Left renal pelvis (tissue), 4 donors: ENCODE data around the gene MCAT. TPM values are rescaled to one million over a fixed set of nuclear protein-coding genes. Genes with fewer than 3 reads are reported as not detected.

Experiments used
- DNase-seq, 4 donors: peaks; one replicate each; pipeline ENCODE4 v3.0.0-alpha.2; 2013; ENCODE audit warnings: low read depth in 4 of 4, low spot score in 3 of 4
- polyA plus RNA-seq, 4 donors: library from polyadenylated mRNA; unstranded; fragments of 120-200 nt; gene quantifications; one replicate each; pipeline ENCODE4 v1.2.1, GENCODE V29; 2013; ENCODE audit not compliant: insufficient read length in 4 of 4

MCAT gene
- polyA plus RNA-seq, 4 donors = 10.2 to 29.1 (median 18.8) TPM

DNA sequence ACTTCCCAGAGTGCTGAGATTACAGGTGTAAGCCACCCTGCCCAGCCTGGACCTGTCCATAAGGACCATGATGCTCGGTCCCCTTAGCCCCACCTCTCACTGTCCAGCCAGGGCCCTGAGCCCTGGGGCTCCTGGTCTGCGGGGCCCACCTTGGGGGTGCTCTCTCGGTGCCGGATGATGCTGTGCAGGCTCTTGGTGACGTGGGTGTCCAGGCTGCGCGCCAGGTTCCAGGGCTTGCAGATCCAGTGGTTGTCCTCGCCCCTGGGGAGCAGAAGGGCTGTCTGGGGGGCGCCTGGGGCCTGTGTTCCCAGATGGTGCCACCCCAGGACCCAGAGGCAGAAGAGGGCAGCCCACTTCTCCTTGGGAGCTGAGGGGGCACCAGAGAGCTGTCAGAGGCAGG lies 30.4 kb upstream of the MCAT start:
- no peak for DNase-seq

GRCh38 chr22:43172191-43172590 lies 29.0 kb upstream of the MCAT start:
- no peak for DNase-seq

GRCh38 chr22:43171607-43172006 lies 28.4 kb upstream of the MCAT start:
- no peak for DNase-seq

- no peak for DNase-seq
Measured at GRCh38 chr22:43171019-43171491, 27.9 kb upstream of the MCAT start.

DNA sequence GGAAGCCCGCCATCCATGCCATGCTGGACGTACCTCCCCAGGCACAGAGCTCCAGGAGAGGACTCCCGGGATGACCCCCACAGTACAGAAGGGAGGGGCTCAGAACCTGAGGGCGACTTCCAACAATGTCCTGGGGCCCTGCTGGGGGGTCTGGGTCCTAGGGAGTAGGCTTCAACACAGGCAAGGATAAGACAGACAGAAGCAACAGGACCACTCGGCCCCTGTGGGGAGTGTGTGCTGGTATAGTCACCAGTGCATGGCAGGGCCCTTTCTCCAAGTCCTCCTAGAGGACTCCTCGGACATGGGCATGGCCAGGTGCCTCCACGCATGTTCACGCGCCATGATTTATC lies 26.9 kb upstream of the MCAT start:
- DNase-seq = no peak

- no peak for DNase-seq
Measured at GRCh38 chr22:43169310-43170130, 26.3 kb upstream of the MCAT start.

DNA sequence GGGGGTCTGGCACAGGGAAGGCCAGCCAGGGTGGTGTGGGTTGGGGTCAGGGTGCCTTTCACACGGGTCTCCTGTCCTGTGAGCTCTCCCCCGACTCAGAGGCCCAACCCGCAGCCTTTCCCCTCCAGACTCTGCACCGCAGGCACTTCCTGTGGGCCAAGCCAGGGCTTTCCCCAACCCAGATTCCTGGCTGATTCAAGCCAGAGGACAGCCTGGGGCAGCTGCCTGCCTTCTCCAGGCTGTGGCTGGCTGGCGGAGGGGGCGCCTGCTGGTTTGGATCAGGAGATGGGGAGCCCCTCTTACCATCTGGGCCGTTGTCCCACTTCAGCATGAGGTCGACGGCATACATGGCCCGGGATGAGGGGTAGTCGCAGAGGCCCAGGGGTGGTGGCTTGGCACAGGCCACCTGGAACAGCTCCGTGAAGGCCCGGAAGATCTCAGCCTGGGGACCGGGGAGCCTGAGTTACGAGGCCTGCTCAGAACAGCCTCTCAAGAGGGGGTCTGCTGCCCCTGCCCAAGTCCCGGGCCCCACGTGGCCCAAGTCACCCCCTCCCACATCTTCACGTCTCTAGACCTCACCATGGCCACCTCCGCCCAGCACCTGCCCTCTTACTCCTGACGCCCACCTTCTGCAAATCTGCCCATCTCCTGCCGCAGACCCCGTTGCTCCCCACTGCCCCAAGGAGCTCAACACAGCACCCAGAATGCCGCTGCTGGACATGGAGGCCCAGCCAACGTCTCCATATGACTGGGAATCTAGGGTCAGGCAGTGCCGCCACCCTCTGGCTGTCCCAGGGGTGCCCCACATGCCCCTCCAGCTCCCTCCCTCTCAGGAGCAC lies 25.5 kb upstream of the MCAT start:
- DNase-seq = no peak

DNA sequence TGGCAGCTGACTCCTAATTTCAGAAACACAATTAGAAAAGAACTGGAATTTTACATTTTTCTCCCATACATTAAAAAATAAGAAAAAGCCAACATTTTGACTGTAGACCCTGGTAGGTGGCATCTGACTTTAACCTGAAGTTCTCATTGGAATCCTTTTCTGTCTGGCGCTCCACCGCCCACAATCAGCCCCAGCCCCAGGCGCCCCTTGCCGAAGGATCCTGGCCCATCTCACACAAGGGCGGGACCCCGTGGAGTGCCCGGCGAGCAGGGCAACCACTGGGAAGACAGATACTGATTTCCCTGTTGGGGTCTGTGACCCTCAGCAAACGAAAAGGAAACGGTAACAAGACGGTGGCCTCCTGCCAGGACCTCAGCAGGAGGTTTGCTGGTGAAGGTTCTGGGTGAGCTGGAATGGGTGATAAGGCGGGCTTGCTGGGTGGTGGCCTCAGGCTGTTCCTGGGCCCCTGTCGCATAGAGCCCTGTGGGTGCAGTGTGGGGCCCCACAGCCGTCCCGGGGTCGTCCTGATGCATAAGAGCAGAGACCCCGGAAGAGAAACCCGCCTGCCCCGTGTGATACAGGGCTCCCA lies 23.9 kb upstream of the MCAT start:
- no peak for DNase-seq

GRCh38 chr22:43166132-43166930 lies 23.1 kb upstream of the MCAT start:
- no peak for DNase-seq

DNA sequence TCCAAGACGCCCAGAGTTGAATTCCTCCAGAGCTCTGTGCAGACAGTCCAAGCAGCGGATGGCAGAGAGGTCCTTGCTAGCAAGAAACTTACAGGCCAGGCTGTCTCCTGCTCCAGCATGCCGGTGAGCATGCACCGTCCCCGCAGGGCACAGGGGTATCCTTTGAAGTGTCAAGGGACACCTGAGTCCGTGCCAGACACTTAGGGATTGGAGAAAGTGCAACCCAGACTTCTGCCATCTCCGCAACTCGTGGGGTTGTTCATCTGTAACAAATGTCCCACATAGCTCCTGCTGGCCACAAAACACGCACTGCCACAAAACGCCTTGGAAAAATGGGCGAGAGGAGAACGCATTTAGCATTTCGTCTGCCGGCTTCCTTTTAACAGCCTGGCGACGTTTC lies 21.4 kb upstream of the MCAT start:
- no peak for DNase-seq

DNA sequence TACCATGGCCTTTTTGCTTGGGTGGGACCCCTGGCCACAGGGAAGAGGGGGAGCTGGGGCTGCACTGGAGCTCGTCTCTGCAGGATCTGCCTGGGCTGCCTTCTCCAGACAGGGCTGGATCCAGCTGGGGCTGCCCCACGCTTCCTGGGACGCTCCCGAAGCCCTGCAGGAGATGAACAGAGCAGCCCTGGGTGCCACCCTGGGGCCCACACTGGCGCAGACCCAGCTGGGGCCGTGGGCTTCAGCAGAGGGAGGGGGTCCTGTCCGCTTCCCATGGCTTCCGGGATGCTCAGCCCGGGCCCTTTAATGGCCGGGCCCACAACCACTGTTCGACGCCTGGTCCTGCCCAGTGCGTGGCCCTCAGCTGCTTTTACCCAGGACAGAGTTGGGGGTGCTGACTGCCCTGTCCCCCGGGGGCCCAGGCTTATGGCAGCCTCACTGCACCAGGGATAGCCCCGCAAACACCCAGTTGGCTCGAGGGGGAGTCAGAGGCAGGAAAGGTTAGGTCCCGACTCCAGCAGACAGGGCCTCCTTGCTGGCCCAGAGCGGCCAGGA lies 20.1 kb upstream of the MCAT start:
- DNase-seq = no peak

DNA sequence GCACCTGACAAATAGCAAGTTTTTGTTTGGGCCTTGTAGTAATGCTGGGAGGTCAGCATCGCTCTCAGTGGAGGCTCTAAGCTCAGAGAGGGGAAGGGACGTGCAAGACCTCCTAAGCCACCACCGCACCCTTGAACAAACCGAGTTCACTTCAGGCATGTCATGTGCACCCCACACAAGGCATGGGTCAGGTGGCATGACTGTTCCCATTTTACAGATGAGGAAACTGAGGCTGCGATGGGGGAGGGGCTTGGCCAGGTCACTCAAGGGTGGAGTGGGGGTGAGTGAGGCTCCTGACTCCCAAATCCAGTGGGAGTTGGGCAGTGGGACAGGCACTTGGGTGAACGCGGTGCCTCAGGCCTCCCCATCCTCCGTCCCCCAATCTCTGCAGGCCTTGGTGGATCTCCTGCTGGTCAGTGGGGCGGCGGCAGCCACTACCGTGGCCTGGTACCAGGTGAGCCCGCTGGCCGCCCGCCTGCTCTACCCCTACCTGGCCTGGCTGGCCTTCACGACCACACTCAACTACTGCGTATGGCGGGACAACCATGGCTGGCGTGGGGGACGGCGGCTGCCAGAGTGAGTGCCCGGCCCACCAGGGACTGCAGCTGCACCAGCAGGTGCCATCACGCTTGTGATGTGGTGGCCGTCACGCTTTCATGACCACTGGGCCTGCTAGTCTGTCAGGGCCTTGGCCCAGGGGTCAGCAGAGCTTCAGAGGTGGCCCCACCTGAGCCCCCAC lies 19.4 kb upstream of the MCAT start:
- DNase-seq = no peak

DNA sequence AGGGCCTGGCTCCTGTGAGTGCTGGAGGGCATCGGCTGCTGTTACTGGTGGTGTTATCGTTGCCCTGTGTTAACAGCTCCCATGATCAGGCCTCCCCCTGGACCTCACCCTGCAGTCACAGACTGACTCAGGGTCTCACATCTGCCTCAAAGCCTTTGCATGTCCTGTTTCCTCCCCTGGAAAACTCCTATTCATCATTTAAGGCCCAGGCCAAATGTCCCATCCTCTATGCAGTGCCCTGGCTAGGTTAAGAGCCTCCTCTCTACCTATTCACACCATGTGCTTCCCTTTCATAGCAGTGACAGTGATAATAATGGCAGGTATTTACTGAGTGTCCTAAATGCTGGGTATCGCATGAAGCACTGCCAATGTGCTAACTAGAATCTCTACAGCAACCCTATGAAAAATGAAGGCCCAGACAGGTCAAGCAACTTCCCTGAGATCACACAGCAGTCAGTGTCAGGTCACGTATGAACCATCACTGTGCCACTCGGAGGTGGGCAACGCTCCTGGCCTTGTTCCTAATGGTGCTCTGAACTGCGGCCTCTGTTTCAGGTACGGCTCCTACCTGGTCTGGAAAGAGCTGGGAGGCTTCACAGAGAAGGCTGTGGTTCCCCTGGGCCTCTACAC lies 17.4 kb upstream of the MCAT start:
- DNase-seq = no peak

DNA sequence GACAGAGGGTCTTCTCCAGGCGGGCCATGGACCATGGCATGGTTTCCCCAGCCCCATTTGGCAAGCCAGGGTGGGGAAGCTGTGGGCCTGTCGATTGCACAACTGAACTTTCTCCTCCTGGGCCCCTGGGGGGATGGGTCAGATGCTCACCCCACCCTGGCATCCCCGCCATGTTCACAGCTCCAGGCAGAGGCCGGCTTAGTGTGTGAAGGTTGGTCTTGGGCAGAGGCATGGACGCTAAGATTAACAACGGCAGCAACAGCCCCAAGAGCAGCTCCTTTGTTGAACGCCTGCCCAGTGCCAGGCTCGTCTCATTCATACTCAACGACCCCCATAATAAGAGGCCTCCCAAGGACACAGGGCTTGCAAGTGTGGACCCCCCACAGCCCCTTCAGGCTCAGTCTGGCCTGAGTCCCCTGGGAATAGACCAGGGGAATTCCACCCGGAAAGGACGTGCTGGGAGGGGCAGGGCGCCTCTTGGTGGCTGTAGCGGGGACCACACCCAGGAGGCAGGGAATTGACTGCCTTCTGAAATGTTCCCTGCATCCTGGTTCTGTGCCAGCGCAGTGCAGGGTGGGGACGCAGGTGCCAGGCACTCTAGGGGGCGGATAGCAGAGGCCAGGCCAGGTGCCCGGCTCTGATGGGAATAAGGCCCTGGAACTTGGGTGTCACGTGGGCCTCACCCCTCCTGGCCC lies 16.4 kb upstream of the MCAT start:
- DNase-seq = no peak

- no peak for DNase-seq
Measured at GRCh38 chr22:43158778-43159483, 15.7 kb upstream of the MCAT start.

DNA sequence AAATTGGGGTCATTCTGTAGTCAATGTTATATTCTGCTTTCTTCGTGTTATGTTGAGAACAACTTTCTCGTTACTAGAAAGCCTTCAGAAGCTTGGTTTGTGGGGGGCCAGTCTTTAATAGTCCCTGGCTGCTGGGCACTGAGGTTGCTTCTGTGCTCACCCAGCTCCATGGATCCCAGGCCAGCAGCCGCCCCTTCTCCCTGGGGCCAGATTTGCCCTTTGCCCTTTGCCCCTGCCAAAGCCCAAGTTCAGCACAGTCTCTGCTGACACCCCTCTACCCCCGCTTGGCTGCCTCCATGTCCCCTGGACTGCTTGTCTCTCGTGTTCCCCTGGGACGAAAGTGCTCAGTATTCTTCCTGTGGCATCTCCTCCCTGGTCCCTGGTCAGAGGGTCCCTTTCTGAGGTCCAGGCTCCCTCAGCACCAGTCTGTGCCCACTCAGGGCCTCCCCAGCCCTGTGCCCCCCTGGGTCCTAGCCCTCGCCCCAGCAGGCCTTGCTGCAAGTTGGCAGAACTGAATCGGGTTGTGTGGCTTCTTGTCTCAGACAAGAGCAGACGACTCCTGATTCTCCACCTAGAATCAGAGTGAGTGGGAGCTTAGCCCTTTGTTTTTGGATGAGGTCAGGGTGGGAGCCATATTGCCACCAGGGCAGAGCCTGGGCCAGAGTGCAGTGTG lies 14.8 kb upstream of the MCAT start:
- no peak for DNase-seq

- no peak for DNase-seq
Measured at GRCh38 chr22:43156413-43156812, 13.2 kb upstream of the MCAT start.
